Measurements from ENCODE around the gene CD40LG.

Gene CD40LG

DNA sequence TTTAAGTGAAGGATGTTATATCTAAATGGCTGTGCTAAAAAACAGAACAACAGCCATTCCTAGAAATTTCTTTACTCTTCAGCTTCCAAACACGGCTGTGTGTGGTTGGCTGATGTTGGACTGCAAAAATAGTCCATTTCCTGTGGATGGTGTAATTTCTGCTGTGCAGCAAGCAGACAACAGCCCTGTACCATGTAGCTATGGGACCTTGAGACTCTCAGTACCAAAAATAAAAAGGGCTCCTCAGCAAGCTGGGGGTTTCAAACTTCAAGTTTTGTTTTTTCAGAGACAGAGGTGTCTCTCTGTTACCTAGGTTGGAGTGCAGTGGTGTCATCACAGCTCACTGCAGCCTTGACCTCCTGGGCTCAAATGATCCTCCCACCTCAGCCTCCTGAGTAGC lies 18.1 kb downstream of the CD40LG start:
- Histone ChIP-seq H3K36me3 (ENCODE audit: control insufficient read depth in 2 of 2, insufficient read depth in 2 of 2, low read length in 2 of 2) (no peaks in the 10 kb centered on the region), H3K27me3 (ENCODE audit: control insufficient read depth in 2 of 2, insufficient read depth in 2 of 2, low read length in 2 of 2) (no peaks in the 10 kb centered on the region), H3K9me3 (ENCODE audit: control insufficient read depth in 2 of 2, low read length in 2 of 2) (no peaks in the 10 kb centered on the region), H3K27ac (ENCODE audit: low read depth in 2 of 2, low read length in 2 of 2) (no peak overlapping the region), H3K4me1 (ENCODE audit: control insufficient read depth in 2 of 2, insufficient read depth in 2 of 2, low read length in 2 of 2) (no peaks in the 10 kb centered on the region), H3K9ac (ENCODE audit: low read depth in 1 of 2, low read length in 2 of 2) (no peak overlapping the region), H3K4me3 (ENCODE audit: low read length in 2 of 2) (no peak overlapping the region)

DNA sequence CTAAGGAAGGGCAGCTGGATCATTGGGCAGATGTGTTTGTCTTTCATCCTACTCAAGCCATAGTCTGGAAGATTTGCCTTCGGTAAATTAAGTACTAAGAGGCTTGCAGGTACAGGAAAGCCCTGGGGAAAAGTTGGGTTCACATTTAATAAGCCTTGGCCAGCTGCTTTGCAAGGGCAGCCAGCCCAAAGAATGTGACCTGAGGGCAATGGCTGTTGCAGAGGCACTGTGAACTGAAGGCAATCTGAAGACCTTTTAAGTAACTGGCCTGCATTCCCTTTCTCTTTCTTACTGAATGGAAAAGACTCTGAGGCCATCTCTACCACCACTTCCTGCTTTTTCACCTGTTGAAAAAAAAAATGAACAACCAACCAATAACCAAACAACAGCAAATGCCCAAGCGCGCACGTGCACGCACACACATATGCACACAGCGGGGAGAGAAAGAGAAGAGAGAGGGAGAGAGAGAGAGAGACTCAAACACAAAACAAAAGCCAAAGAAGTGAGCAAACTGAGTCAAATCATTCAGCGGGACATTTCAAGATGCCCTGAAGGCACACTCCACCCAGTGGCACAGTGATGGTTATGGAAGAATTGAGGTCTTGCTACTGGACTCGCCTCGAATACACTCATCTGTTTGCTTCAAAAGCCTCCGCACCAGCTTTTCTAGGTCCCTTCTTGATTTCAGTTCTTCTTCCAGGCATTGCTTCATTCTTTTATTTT lies 19.6 kb downstream of the CD40LG start:
- H3K4me1 ChIP-seq (ENCODE audit: control insufficient read depth in 2 of 2, insufficient read depth in 2 of 2, low read length in 2 of 2), result no peaks in the 10 kb centered on the region
- H3K4me3 ChIP-seq (ENCODE audit: low read length in 2 of 2), result no peak overlapping the region
- H3K9ac ChIP-seq (ENCODE audit: low read depth in 1 of 2, low read length in 2 of 2), result no peak overlapping the region
- no peaks in the 10 kb centered on the region for H3K27me3 ChIP-seq (ENCODE audit: control insufficient read depth in 2 of 2, insufficient read depth in 2 of 2, low read length in 2 of 2)
- no peak overlapping the region for H3K27ac ChIP-seq (ENCODE audit: low read depth in 2 of 2, low read length in 2 of 2)
- H3K36me3 ChIP-seq (ENCODE audit: control insufficient read depth in 2 of 2, insufficient read depth in 2 of 2, low read length in 2 of 2), result no peaks in the 10 kb centered on the region
- no peaks in the 10 kb centered on the region for H3K9me3 ChIP-seq (ENCODE audit: control insufficient read depth in 2 of 2, low read length in 2 of 2)

- Histone ChIP-seq H3K9me3 (ENCODE audit: control insufficient read depth in 2 of 2, low read length in 2 of 2) (no peaks in the 10 kb centered on the region), H3K9ac (ENCODE audit: low read depth in 1 of 2, low read length in 2 of 2) (no peak overlapping the region), H3K27me3 (ENCODE audit: control insufficient read depth in 2 of 2, insufficient read depth in 2 of 2, low read length in 2 of 2) (no peaks in the 10 kb centered on the region), H3K4me1 (ENCODE audit: control insufficient read depth in 2 of 2, insufficient read depth in 2 of 2, low read length in 2 of 2) (no peaks in the 10 kb centered on the region), H3K27ac (ENCODE audit: low read depth in 2 of 2, low read length in 2 of 2) (no peak overlapping the region), H3K36me3 (ENCODE audit: control insufficient read depth in 2 of 2, insufficient read depth in 2 of 2, low read length in 2 of 2) (no peaks in the 10 kb centered on the region), H3K4me3 (ENCODE audit: low read length in 2 of 2) (no peak overlapping the region)
These were observed 23.1 kb downstream of the CD40LG start for GRCh38 chrX:136671006-136671610.

DNA sequence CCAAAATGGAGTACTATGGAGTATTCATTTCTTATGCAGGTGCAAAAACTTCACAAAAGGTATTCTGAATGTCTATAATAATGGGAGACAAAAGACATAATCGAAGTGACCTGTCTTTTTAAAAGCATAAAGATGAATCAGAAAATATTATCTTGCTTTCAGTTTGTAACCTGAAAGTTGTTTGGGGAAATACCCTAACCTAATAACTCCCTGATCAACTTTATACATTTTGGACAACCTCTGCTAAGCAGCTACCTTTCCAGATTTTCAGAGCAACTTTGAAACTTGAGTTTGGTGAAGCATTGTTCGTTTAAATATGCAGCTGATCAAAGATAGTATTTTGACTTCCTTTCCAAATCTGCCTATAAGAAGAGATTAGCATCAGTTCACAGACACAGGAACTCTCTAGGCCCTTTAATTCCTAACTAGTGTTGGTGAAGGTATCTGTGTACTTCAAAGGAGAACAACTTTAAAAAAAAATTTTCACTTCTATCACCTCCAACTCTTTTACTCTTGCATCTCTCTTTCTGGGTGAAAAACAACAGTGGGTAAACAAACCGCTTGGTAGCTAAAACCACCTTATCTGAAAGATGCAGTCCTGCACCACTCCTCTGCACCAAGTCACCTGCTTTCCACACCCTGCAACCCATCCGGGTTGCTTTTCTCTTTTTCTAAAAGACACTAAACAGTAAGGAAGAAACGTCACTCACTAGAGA lies 26.5 kb downstream of the CD40LG start:
- Histone ChIP-seq H3K4me3 (ENCODE audit: low read length in 2 of 2) (no peak overlapping the region), H3K4me1 (ENCODE audit: control insufficient read depth in 2 of 2, insufficient read depth in 2 of 2, low read length in 2 of 2) (no peaks in the 10 kb centered on the region), H3K36me3 (ENCODE audit: control insufficient read depth in 2 of 2, insufficient read depth in 2 of 2, low read length in 2 of 2) (no peaks in the 10 kb centered on the region), H3K27ac (ENCODE audit: low read depth in 2 of 2, low read length in 2 of 2) (no peak overlapping the region), H3K27me3 (ENCODE audit: control insufficient read depth in 2 of 2, insufficient read depth in 2 of 2, low read length in 2 of 2) (no peaks in the 10 kb centered on the region), H3K9me3 (ENCODE audit: control insufficient read depth in 2 of 2, low read length in 2 of 2) (no peaks in the 10 kb centered on the region), H3K9ac (ENCODE audit: low read depth in 1 of 2, low read length in 2 of 2) (no peak overlapping the region)

GRCh38 chrX:136679531-136679930 lies 31.6 kb downstream of the CD40LG start:
- Histone ChIP-seq H3K4me3 (ENCODE audit: low read length in 2 of 2) (no peak overlapping the region), H3K27me3 (ENCODE audit: control insufficient read depth in 2 of 2, insufficient read depth in 2 of 2, low read length in 2 of 2) (peaks cover 0 to 2% of the 10 kb centered on the region in 2 donors), H3K9me3 (ENCODE audit: control insufficient read depth in 2 of 2, low read length in 2 of 2) (no peaks in the 10 kb centered on the region), H3K9ac (ENCODE audit: low read depth in 1 of 2, low read length in 2 of 2) (no peak overlapping the region), H3K36me3 (ENCODE audit: control insufficient read depth in 2 of 2, insufficient read depth in 2 of 2, low read length in 2 of 2) (peaks cover 0 to 3% of the 10 kb centered on the region in 2 donors), H3K27ac (ENCODE audit: low read depth in 2 of 2, low read length in 2 of 2) (no peak overlapping the region), H3K4me1 (ENCODE audit: control insufficient read depth in 2 of 2, insufficient read depth in 2 of 2, low read length in 2 of 2) (no peaks in the 10 kb centered on the region)

GRCh38 chrX:136684120-136684519 lies 36.2 kb downstream of the CD40LG start:
- no peak overlapping the region for H3K9ac ChIP-seq (ENCODE audit: low read depth in 1 of 2, low read length in 2 of 2)
- H3K4me3 ChIP-seq (ENCODE audit: low read length in 2 of 2), result no peak overlapping the region
- no peak overlapping the region for H3K27ac ChIP-seq (ENCODE audit: low read depth in 2 of 2, low read length in 2 of 2)
- H3K4me1 ChIP-seq (ENCODE audit: control insufficient read depth in 2 of 2, insufficient read depth in 2 of 2, low read length in 2 of 2), result no peaks in the 10 kb centered on the region
- H3K9me3 ChIP-seq (ENCODE audit: control insufficient read depth in 2 of 2, low read length in 2 of 2), result no peaks in the 10 kb centered on the region
- peaks cover 0 to 2% of the 10 kb centered on the region in 2 donors for H3K27me3 ChIP-seq (ENCODE audit: control insufficient read depth in 2 of 2, insufficient read depth in 2 of 2, low read length in 2 of 2)
- peaks cover 0 to 3% of the 10 kb centered on the region in 2 donors for H3K36me3 ChIP-seq (ENCODE audit: control insufficient read depth in 2 of 2, insufficient read depth in 2 of 2, low read length in 2 of 2)

DNA sequence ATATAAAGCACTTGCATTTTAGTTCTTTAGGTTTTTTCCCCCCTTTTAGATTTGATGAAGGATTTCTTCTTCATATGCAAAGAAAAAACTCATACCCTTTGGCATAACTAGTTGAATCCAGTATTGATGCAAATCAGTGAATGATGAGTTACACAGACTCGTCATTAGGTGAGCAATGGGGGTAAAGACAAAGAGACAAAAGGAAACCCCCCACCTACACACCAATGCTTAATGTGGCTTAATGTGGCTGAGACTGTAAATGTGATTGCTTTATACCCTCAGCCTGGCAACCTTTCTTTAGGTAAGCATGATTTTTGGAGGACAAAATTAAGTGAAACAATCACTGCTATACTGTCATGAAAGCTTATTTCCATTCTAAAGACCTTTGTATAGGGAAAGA lies 39.5 kb downstream of the CD40LG start:
- H3K27ac ChIP-seq (ENCODE audit: low read depth in 2 of 2, low read length in 2 of 2), result no peak overlapping the region
- no peaks in the 10 kb centered on the region for H3K9me3 ChIP-seq (ENCODE audit: control insufficient read depth in 2 of 2, low read length in 2 of 2)
- H3K27me3 ChIP-seq (ENCODE audit: control insufficient read depth in 2 of 2, insufficient read depth in 2 of 2, low read length in 2 of 2), result no peaks in the 10 kb centered on the region
- H3K4me3 ChIP-seq (ENCODE audit: low read length in 2 of 2), result no peak overlapping the region
- no peaks in the 10 kb centered on the region for H3K4me1 ChIP-seq (ENCODE audit: control insufficient read depth in 2 of 2, insufficient read depth in 2 of 2, low read length in 2 of 2)
- no peak overlapping the region for H3K9ac ChIP-seq (ENCODE audit: low read depth in 1 of 2, low read length in 2 of 2)
- no peaks in the 10 kb centered on the region for H3K36me3 ChIP-seq (ENCODE audit: control insufficient read depth in 2 of 2, insufficient read depth in 2 of 2, low read length in 2 of 2)

DNA sequence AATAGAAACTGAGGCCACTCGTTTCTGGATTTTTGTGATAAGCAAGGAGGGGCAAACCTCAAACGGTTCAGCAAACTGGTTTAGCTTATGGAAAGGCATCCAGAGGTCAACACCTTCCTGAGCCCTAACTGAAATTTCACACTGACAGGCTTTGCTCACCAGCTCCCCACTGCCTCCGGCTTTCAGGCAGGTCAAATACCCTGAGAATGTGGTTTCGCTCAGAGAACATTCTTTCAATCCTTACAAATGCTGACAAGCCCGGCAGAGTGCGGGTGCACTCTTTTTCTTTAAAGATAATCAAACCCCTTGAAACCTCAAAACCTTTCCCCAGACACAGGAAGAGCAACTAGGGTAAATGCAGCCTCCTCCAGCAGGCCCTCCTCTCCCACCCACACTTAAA lies 41.5 kb downstream of the CD40LG start:
- Histone ChIP-seq H3K36me3 (ENCODE audit: control insufficient read depth in 2 of 2, insufficient read depth in 2 of 2, low read length in 2 of 2) (no peaks in the 10 kb centered on the region), H3K4me1 (ENCODE audit: control insufficient read depth in 2 of 2, insufficient read depth in 2 of 2, low read length in 2 of 2) (no peaks in the 10 kb centered on the region), H3K27ac (ENCODE audit: low read depth in 2 of 2, low read length in 2 of 2) (no peak overlapping the region), H3K27me3 (ENCODE audit: control insufficient read depth in 2 of 2, insufficient read depth in 2 of 2, low read length in 2 of 2) (no peaks in the 10 kb centered on the region), H3K9me3 (ENCODE audit: control insufficient read depth in 2 of 2, low read length in 2 of 2) (no peaks in the 10 kb centered on the region), H3K4me3 (ENCODE audit: low read length in 2 of 2) (no peak overlapping the region), H3K9ac (ENCODE audit: low read depth in 1 of 2, low read length in 2 of 2) (no peak overlapping the region)

- Histone ChIP-seq H3K9me3 (ENCODE audit: control insufficient read depth in 2 of 2, low read length in 2 of 2) (no peaks in the 10 kb centered on the region), H3K9ac (ENCODE audit: low read depth in 1 of 2, low read length in 2 of 2) (no peak overlapping the region), H3K4me1 (ENCODE audit: control insufficient read depth in 2 of 2, insufficient read depth in 2 of 2, low read length in 2 of 2) (no peaks in the 10 kb centered on the region), H3K36me3 (ENCODE audit: control insufficient read depth in 2 of 2, insufficient read depth in 2 of 2, low read length in 2 of 2) (no peaks in the 10 kb centered on the region), H3K4me3 (ENCODE audit: low read length in 2 of 2) (no peak overlapping the region), H3K27ac (ENCODE audit: low read depth in 2 of 2, low read length in 2 of 2) (no peak overlapping the region), H3K27me3 (ENCODE audit: control insufficient read depth in 2 of 2, insufficient read depth in 2 of 2, low read length in 2 of 2) (no peaks in the 10 kb centered on the region)
These were observed 43.3 kb downstream of the CD40LG start for GRCh38 chrX:136691028-136691809.

GRCh38 chrX:136692271-136692670 lies 44.3 kb downstream of the CD40LG start:
- no peaks in the 10 kb centered on the region for H3K9me3 ChIP-seq (ENCODE audit: control insufficient read depth in 2 of 2, low read length in 2 of 2)
- H3K27ac ChIP-seq (ENCODE audit: low read depth in 2 of 2, low read length in 2 of 2), result no peak overlapping the region
- H3K4me1 ChIP-seq (ENCODE audit: control insufficient read depth in 2 of 2, insufficient read depth in 2 of 2, low read length in 2 of 2), result no peaks in the 10 kb centered on the region
- no peaks in the 10 kb centered on the region for H3K27me3 ChIP-seq (ENCODE audit: control insufficient read depth in 2 of 2, insufficient read depth in 2 of 2, low read length in 2 of 2)
- no peak overlapping the region for H3K4me3 ChIP-seq (ENCODE audit: low read length in 2 of 2)
- H3K9ac ChIP-seq (ENCODE audit: low read depth in 1 of 2, low read length in 2 of 2), result no peak overlapping the region
- no peaks in the 10 kb centered on the region for H3K36me3 ChIP-seq (ENCODE audit: control insufficient read depth in 2 of 2, insufficient read depth in 2 of 2, low read length in 2 of 2)
